ENCODE measurements around the gene NOB1.

DNA sequence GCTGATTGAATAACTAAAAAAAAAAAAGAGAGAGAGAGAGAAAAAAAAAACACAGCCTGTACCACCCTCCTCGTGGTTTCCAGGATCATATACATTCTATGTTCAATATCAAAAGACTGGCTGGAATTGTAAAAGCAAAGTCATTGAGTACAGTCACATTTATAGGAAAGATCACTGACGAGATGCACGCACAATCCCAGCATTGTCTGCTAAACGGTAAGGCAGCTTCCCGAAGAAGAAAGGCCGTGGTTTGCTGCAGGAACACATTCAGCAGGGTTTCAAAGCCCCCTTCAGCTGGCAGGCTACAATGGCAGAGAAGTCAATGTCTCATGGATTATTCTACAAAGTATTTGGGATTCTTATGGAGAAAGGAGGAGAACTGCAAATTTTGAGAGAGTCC is 37.7 kb downstream of the NOB1 start:
- no peak for TF ChIP-seq CTCF (IDR thresholded peaks at IDR 0.05)
- TF ChIP-seq POLR2A (IDR thresholded peaks at IDR 0.05; ENCODE audit: low read depth), result no peak
- no peak for TF ChIP-seq EP300 (IDR thresholded peaks at IDR 0.05)
- no peak for TF ChIP-seq POLR2AphosphoS5 (IDR thresholded peaks at IDR 0.05)

Measured in esophagus muscularis mucosa (tissue), 4 donors.